ENCODE results near the gene GJD2. TPM values are rescaled to one million over a fixed set of nuclear protein-coding genes. Genes with fewer than 3 reads are reported as not detected.

Gene GJD2
- total RNA-seq, 1 experiment from 2014 or later: not detected

GRCh38 chr15:34773917-34774316, 19.1 kb upstream of the GJD2 start:
- no peak for DNase-seq (ENCODE audit: extremely low read depth, low read depth)

GRCh38 chr15:34773013-34773412, 18.2 kb upstream of the GJD2 start:
- DNase-seq (ENCODE audit: extremely low read depth, low read depth): no peak

- DNase-seq (ENCODE audit: extremely low read depth, low read depth): no peak
These were observed 17.5 kb upstream of the GJD2 start for GRCh38 chr15:34772312-34772711.

- no peak for DNase-seq (ENCODE audit: extremely low read depth, low read depth)
These were observed 14.9 kb upstream of the GJD2 start for GRCh38 chr15:34769711-34770110.

- DNase-seq (ENCODE audit: extremely low read depth, low read depth): no peak
These were observed 13.7 kb upstream of the GJD2 start for GRCh38 chr15:34768530-34768929.

- DNase-seq (ENCODE audit: extremely low read depth, low read depth): no peak
These were observed 10.9 kb upstream of the GJD2 start for GRCh38 chr15:34765741-34766140.

GRCh38 chr15:34760909-34761308, 6.1 kb upstream of the GJD2 start:
- no peak for DNase-seq (ENCODE audit: extremely low read depth, low read depth)

- DNase-seq (ENCODE audit: extremely low read depth, low read depth): no peak
These were observed 5.2 kb upstream of the GJD2 start for GRCh38 chr15:34759992-34760391.

- DNase-seq (ENCODE audit: extremely low read depth, low read depth): no peak
These were observed 4.5 kb upstream of the GJD2 start for GRCh38 chr15:34759347-34759746.

GRCh38 chr15:34757262-34757661, 2.5 kb upstream of the GJD2 start:
- no peak for DNase-seq (ENCODE audit: extremely low read depth, low read depth)

- no peak for DNase-seq (ENCODE audit: extremely low read depth, low read depth)
These were observed 598 bp upstream of the GJD2 start for GRCh38 chr15:34755419-34755773.

- DNase-seq (ENCODE audit: extremely low read depth, low read depth): no peak
These were observed 612 bp downstream of the GJD2 start for GRCh38 chr15:34754171-34754601.

- peak; percentile 24 for DNase-seq (ENCODE audit: extremely low read depth, low read depth)
These were observed 1.4 kb downstream of the GJD2 start for GRCh38 chr15:34753236-34753894.

- no peak for DNase-seq (ENCODE audit: extremely low read depth, low read depth)
These were observed 5.1 kb downstream of the GJD2 start for GRCh38 chr15:34749691-34750090.

GRCh38 chr15:34739346-34739745, 15.5 kb downstream of the GJD2 start:
- no peak for DNase-seq (ENCODE audit: extremely low read depth, low read depth)

GRCh38 chr15:34738002-34738401, 16.8 kb downstream of the GJD2 start:
- no peak for DNase-seq (ENCODE audit: extremely low read depth, low read depth)

GRCh38 chr15:34737477-34737876, 17.3 kb downstream of the GJD2 start:
- no peak for DNase-seq (ENCODE audit: extremely low read depth, low read depth)

- DNase-seq (ENCODE audit: extremely low read depth, low read depth): no peak
These were observed 20.5 kb downstream of the GJD2 start for GRCh38 chr15:34734303-34734702.

- no peak for DNase-seq (ENCODE audit: extremely low read depth, low read depth)
These were observed 21.2 kb downstream of the GJD2 start for GRCh38 chr15:34733621-34734020.

- DNase-seq (ENCODE audit: extremely low read depth, low read depth): no peak
These were observed 22.4 kb downstream of the GJD2 start for GRCh38 chr15:34732430-34732829.

- no peak for DNase-seq (ENCODE audit: extremely low read depth, low read depth)
These were observed 24.1 kb downstream of the GJD2 start for GRCh38 chr15:34730701-34731100.

- no peak for DNase-seq (ENCODE audit: extremely low read depth, low read depth)
These were observed 24.9 kb downstream of the GJD2 start for GRCh38 chr15:34729886-34730285.

GRCh38 chr15:34729056-34729455, 25.7 kb downstream of the GJD2 start:
- no peak for DNase-seq (ENCODE audit: extremely low read depth, low read depth)

Measured in NCI-H460 (cell line).